GM13976 (cell line): ENCODE measurements around the gene TTYH1.
"Not testable (repeated sequence)": the region's sequence is repeated elsewhere in the genome, so short reads cannot be mapped to it uniquely, and the experiment has no call there.

Experiments
- DNase-seq: peaks from one replicate; pipeline ENCODE4 v3.0.0; 2012; ENCODE audit warnings: low spot score
- CTCF ChIP-seq: IDR thresholded peaks from 2 replicates; pipeline ENCODE4 v1.5.1; 2012; ENCODE audit warnings: borderline replicate concordance, mild to moderate bottlenecking; ENCODE audit not compliant: insufficient read depth; ENCODE audit errors: extremely low read depth, missing control alignments, control extremely low read depth
- in situ Hi-C: fragments of 300-500 bp; cut with MboI; formaldehyde crosslinking; loops from one replicate; pipeline ENCODE4 v1.12.0; 2022; ENCODE audit warnings: low sequenced_read_pairs, mixed read lengths, inconsistent platforms; ENCODE audit not compliant: unreplicated experiment

The TTYH1 gene

GRCh38 chr19:54444737-54445136 is 29.5 kb downstream of the TTYH1 start:
- no peak for TF ChIP-seq CTCF
- no peak for DNase-seq
- in situ Hi-C loops, result no loop called here

- in situ Hi-C loops, DNase-seq: not testable (repeated sequence)
Observed at GRCh38 chr19:54446349-54446748, 31.1 kb downstream of the TTYH1 start.

- no peak for TF ChIP-seq CTCF
- no peak for DNase-seq
- in situ Hi-C loops, result no loop called here
Observed at GRCh38 chr19:54448040-54448773, 32.9 kb downstream of the TTYH1 start.

GRCh38 chr19:54448774-54449700 is 33.8 kb downstream of the TTYH1 start, which contains the start of gene LENG8:
Gene LENG8, plus strand, starts transcription at chr19:54449199. Its CDS starts 2,146 bp downstream, at chr19:54451345.
- TF ChIP-seq CTCF, result no peak
- peak; percentile 98 for DNase-seq
- in situ Hi-C loops, result no loop called here

GRCh38 chr19:54449701-54450069 is 34.4 kb downstream of the TTYH1 start:
- in situ Hi-C loops, result no loop called here
- TF ChIP-seq CTCF, result no peak
- no peak for DNase-seq

GRCh38 chr19:54451331-54451871 is 36.1 kb downstream of the TTYH1 start:
- no peak for TF ChIP-seq CTCF
- no peak for DNase-seq
- in situ Hi-C loops, result no loop called here

- DNase-seq, result no peak
- TF ChIP-seq CTCF, result no peak
- in situ Hi-C loops, result no loop called here
Observed at GRCh38 chr19:54451997-54452396, 36.7 kb downstream of the TTYH1 start.
